ENCODE measurements around the gene GATAD2B.

The GATAD2B gene

GRCh38 chr1:153803470-153804056, 119.2 kb downstream of the GATAD2B start:
- TF ChIP-seq CTCF (IDR thresholded peaks at IDR 0.05; ENCODE audit: low read depth, low read length) = no peak
- no peak overlapping the region for H3K4me3 ChIP-seq (ENCODE audit: low read depth, low read length)

- H3K4me3 ChIP-seq (ENCODE audit: low read depth, low read length) = no peak overlapping the region
- no peak for TF ChIP-seq CTCF (IDR thresholded peaks at IDR 0.05; ENCODE audit: low read depth, low read length)
Measured at GRCh38 chr1:153801786-153802697, 120.7 kb downstream of the GATAD2B start.

- no peak for TF ChIP-seq CTCF (IDR thresholded peaks at IDR 0.05; ENCODE audit: low read depth, low read length)
- no peak overlapping the region for H3K4me3 ChIP-seq (ENCODE audit: low read depth, low read length)
Measured at GRCh38 chr1:153801028-153801625, 121.6 kb downstream of the GATAD2B start.

DNA sequence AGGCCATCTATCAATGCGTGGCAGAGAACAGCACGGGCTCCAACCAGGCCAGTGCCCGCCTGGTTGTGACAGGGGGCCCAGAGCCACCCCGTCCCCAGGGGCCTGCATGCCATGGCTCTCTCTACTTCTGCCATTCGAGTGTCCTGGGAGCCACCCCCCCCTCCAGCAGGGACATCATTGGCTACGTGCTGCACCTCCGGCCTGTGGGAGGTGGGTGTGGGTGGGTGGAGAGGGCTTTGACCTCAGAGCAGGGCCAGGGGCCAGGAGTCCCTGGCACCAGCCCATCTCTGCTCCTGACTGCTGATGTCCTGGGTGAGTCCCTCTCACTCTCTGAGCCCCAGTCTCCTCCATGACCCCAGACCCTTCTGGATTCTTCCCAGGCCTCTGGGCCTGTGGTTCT, 122.3 kb downstream of the GATAD2B start:
- TF ChIP-seq CTCF (IDR thresholded peaks at IDR 0.05; ENCODE audit: low read depth, low read length) = no peak

GRCh38 chr1:153799566-153800465, 123.0 kb downstream of the GATAD2B start:
- no peak for TF ChIP-seq CTCF (IDR thresholded peaks at IDR 0.05; ENCODE audit: low read depth, low read length)

More for the DNA sequence above, 122.3 kb downstream of the GATAD2B start:
- no peak overlapping the region for H3K4me3 ChIP-seq (ENCODE audit: low read depth, low read length)

GRCh38 chr1:153799016-153799415, 123.8 kb downstream of the GATAD2B start:
- no peak for TF ChIP-seq CTCF (IDR thresholded peaks at IDR 0.05; ENCODE audit: low read depth, low read length)
- H3K4me3 ChIP-seq (ENCODE audit: low read depth, low read length) = no peak overlapping the region

More at GRCh38 chr1:153799566-153800465, 123.0 kb downstream of the GATAD2B start:
- no peak overlapping the region for H3K4me3 ChIP-seq (ENCODE audit: low read depth, low read length)

All from WI38 (cell line).